GM18517 (cell line): ENCODE measurements around the gene SPAG9.

Experiments
- ATAC-seq: cut with Tn5 transposase; IDR thresholded peaks from one replicate; pipeline ENCODE4 v1.9.1; 2021; ENCODE audit warnings: mild to moderate bottlenecking, moderate library complexity; ENCODE audit not compliant: unreplicated experiment

SPAG9 gene

GRCh38 chr17:51045621-51046020 is 75.0 kb downstream of the SPAG9 start:
- ATAC-seq: no peak

- no peak for ATAC-seq
Observed at GRCh38 chr17:51044976-51045375, 75.7 kb downstream of the SPAG9 start.

GRCh38 chr17:51036084-51036483 is 84.6 kb downstream of the SPAG9 start:
- no peak for ATAC-seq

GRCh38 chr17:51035431-51035830 is 85.2 kb downstream of the SPAG9 start:
- ATAC-seq: no peak

- no peak for ATAC-seq
Observed at GRCh38 chr17:51034800-51035199, 85.9 kb downstream of the SPAG9 start.

- no peak for ATAC-seq
Observed at GRCh38 chr17:51032850-51033249, 87.8 kb downstream of the SPAG9 start.

GRCh38 chr17:51029568-51030463 is 90.9 kb downstream of the SPAG9 start:
- ATAC-seq: no peak

- ATAC-seq: no peak
Observed at GRCh38 chr17:51029142-51029541, 91.5 kb downstream of the SPAG9 start.

- ATAC-seq: no peak
Observed at GRCh38 chr17:51028176-51028863, 92.3 kb downstream of the SPAG9 start.

- ATAC-seq: no peak
Observed at GRCh38 chr17:51018541-51018940, 102.1 kb downstream of the SPAG9 start.

- ATAC-seq: no peak
Observed at GRCh38 chr17:51017270-51017669, 103.4 kb downstream of the SPAG9 start.

GRCh38 chr17:51016099-51016498 is 104.6 kb downstream of the SPAG9 start:
- ATAC-seq: no peak

GRCh38 chr17:51015145-51015558 is 105.5 kb downstream of the SPAG9 start:
- ATAC-seq: no peak

- ATAC-seq: no peak
Observed at GRCh38 chr17:51014129-51014528, 106.5 kb downstream of the SPAG9 start.

GRCh38 chr17:51013322-51013721 is 107.3 kb downstream of the SPAG9 start:
- no peak for ATAC-seq

GRCh38 chr17:51012538-51012937 is 108.1 kb downstream of the SPAG9 start:
- no peak for ATAC-seq

GRCh38 chr17:51010173-51010675 is 110.4 kb downstream of the SPAG9 start:
- ATAC-seq: no peak

GRCh38 chr17:51006601-51007000 is 114.1 kb downstream of the SPAG9 start:
- no peak for ATAC-seq

- ATAC-seq: no peak
Observed at GRCh38 chr17:51005768-51006167, 114.9 kb downstream of the SPAG9 start.

- ATAC-seq: no peak
Observed at GRCh38 chr17:51004249-51004648, 116.4 kb downstream of the SPAG9 start.

GRCh38 chr17:51000835-51001638 is 119.6 kb downstream of the SPAG9 start:
- peak; percentile 61 for ATAC-seq
